Measurements from ENCODE around the gene SSTR5. TPM values are rescaled to one million over a fixed set of nuclear protein-coding genes. Genes with fewer than 3 reads are reported as not detected.

SSTR5 gene
- total and polyA plus RNA-seq, 2 of the 4 experiments (the other 2 are of a cell fraction), result not detected

DNA sequence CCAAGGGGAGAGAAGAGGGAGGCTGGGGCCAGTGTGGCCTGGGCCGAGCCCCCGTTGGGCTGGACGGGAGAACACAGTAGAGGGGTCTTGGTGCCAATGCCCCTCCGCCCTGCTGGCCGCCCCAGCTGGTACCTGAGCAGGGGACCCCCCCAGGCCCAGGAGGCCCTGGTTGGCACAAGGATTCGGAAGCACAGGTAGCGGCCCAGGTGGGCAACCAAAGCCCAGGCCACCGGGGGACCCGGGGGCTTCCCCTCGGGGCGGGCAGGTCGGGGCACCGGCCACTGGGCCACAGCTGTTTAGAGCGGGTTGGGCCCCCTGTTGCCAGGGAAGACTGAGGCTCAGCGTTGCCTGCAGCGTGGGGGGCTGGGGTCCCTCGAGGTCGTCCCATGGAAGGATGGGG lies 51.7 kb downstream of the SSTR5 start:
- no peak overlapping the region for H3K9ac ChIP-seq (ENCODE audit: low read depth, low read length)
- intact Hi-C loops (cut with micrococcal nuclease), result no loop called here
- ATAC-seq (ENCODE audit: low read depth) (no peak), DNase-seq (no peak)
- H3K36me3 ChIP-seq (ENCODE audit: control insufficient read depth, insufficient read depth, low read length), result no peaks in the 10 kb centered on the region
- no peaks in the 10 kb centered on the region for H3K9me1 ChIP-seq (ENCODE audit: insufficient read depth, low read length)
- no peak overlapping the region for H2BK20ac ChIP-seq (ENCODE audit: low read depth, low read length)
- dilution Hi-C loops (cut with HindIII; ENCODE audit: low sequenced_read_pairs, unreplicated experiment), result no loop called here
- in situ Hi-C loops (cut with MboI; ENCODE audit: low sequenced_read_pairs), result no loop called here
- H3K27ac ChIP-seq (ENCODE audit: insufficient read depth, low read length), result no peak overlapping the region
- no peak overlapping the region for H3K18ac ChIP-seq (ENCODE audit: low read depth, low read length)
- H2BK120ac ChIP-seq (ENCODE audit: low read depth, low read length), result no peak overlapping the region
- H4K5ac ChIP-seq (ENCODE audit: low read depth, low read length), result no peak overlapping the region
- no peaks in the 10 kb centered on the region for H3K79me1 ChIP-seq (ENCODE audit: low read depth in 1 of 2, low read length in 2 of 2)
- POLR2A ChIA-PET (ENCODE audit: unreplicated experiment), result no interaction called here
- no peak overlapping the region for H3K56ac ChIP-seq (ENCODE audit: extremely low read depth, insufficient read depth, low read length)
- H2AFZ ChIP-seq (replicated peaks; ENCODE audit: low read length, poor library complexity), result no peak overlapping the region
- no peak overlapping the region for H2AK5ac ChIP-seq (ENCODE audit: low read depth, low read length)
- CTCF ChIA-PET, result no interaction called here
- H4K8ac ChIP-seq (ENCODE audit: low read depth in 2 of 2, low read length in 2 of 2), result no peak overlapping the region
- no peak overlapping the region for H3K4me3 ChIP-seq (ENCODE audit: insufficient read depth, low read depth, low read length)
- BruUV-seq (replicated peaks), result no TSS peak
- no peak overlapping the region for H3K4ac ChIP-seq (ENCODE audit: low read depth, low read length)
- TF ChIP-seq FOS (IDR thresholded peaks at IDR 0.05; ENCODE audit: low read depth, low read length) (no peak), RAD21 (IDR thresholded peaks at IDR 0.05; ENCODE audit: low read length) (no peak), MAFK (IDR thresholded peaks at IDR 0.05; ENCODE audit: low read depth, low read length) (no peak), CEBPB (IDR thresholded peaks at IDR 0.05; ENCODE audit: low read depth, low read length) (no peak), CHD1 (IDR thresholded peaks at IDR 0.05; ENCODE audit: low read depth, low read length) (no peak), POLR2A (IDR thresholded peaks at IDR 0.05; ENCODE audit: low read depth, low read length) (no peak), SMC3 (IDR thresholded peaks at IDR 0.05; ENCODE audit: low read depth, low read length) (no peak), NFE2L2 (IDR thresholded peaks at IDR 0.05; ENCODE audit: low read depth, low read length) (no peak), RFX5 (IDR thresholded peaks at IDR 0.05; ENCODE audit: low read depth, low read length) (no peak), MAZ (IDR thresholded peaks at IDR 0.05; ENCODE audit: borderline replicate concordance, low read depth, low read length) (no peak), BHLHE40 (IDR thresholded peaks at IDR 0.05; ENCODE audit: low read depth, low read length) (no peak), RCOR1 (IDR thresholded peaks at IDR 0.05; ENCODE audit: insufficient replicate concordance, low read length) (no peak), MXI1 (IDR thresholded peaks at IDR 0.05; ENCODE audit: borderline replicate concordance, low read depth, low read length) (no peak)
- TF ChIP-seq, protein P1, sequence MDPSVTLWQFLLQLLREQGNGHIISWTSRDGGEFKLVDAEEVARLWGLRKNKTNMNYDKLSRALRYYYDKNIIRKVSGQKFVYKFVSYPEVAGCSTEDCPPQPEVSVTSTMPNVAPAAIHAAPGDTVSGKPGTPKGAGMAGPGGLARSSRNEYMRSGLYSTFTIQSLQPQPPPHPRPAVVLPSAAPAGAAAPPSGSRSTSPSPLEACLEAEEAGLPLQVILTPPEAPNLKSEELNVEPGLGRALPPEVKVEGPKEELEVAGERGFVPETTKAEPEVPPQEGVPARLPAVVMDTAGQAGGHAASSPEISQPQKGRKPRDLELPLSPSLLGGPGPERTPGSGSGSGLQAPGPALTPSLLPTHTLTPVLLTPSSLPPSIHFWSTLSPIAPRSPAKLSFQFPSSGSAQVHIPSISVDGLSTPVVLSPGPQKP (IDR thresholded peaks at IDR 0.05; ENCODE audit: borderline replicate concordance, low read depth, low read length), result no peak
- TF ChIP-seq, protein P2, sequence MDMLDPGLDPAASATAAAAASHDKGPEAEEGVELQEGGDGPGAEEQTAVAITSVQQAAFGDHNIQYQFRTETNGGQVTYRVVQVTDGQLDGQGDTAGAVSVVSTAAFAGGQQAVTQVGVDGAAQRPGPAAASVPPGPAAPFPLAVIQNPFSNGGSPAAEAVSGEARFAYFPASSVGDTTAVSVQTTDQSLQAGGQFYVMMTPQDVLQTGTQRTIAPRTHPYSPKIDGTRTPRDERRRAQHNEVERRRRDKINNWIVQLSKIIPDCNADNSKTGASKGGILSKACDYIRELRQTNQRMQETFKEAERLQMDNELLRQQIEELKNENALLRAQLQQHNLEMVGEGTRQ (IDR thresholded peaks at IDR 0.05; ENCODE audit: low read depth, low read length), result no peak
- TF ChIP-seq, protein P3, sequence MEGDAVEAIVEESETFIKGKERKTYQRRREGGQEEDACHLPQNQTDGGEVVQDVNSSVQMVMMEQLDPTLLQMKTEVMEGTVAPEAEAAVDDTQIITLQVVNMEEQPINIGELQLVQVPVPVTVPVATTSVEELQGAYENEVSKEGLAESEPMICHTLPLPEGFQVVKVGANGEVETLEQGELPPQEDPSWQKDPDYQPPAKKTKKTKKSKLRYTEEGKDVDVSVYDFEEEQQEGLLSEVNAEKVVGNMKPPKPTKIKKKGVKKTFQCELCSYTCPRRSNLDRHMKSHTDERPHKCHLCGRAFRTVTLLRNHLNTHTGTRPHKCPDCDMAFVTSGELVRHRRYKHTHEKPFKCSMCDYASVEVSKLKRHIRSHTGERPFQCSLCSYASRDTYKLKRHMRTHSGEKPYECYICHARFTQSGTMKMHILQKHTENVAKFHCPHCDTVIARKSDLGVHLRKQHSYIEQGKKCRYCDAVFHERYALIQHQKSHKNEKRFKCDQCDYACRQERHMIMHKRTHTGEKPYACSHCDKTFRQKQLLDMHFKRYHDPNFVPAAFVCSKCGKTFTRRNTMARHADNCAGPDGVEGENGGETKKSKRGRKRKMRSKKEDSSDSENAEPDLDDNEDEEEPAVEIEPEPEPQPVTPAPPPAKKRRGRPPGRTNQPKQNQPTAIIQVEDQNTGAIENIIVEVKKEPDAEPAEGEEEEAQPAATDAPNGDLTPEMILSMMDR (conservative IDR thresholded peaks at IDR 0.05; ENCODE audit: low read depth, low read length), result no peak
- no peak overlapping the region for H2AK9ac ChIP-seq (replicated peaks; ENCODE audit: low read depth, low read length, poor library complexity)
- H3K4me2 ChIP-seq (ENCODE audit: low read depth, low read length), result no peak overlapping the region
- H3K9me3 ChIP-seq (ENCODE audit: control insufficient read depth, insufficient read depth, low read length), result no peaks in the 10 kb centered on the region
- H3K14ac ChIP-seq (replicated peaks; ENCODE audit: low read depth, low read length), result no peak overlapping the region
- H4K20me1 ChIP-seq (ENCODE audit: insufficient read depth, low read length), result no peaks in the 10 kb centered on the region
- no peak overlapping the region for H3K23ac ChIP-seq (ENCODE audit: low read depth, low read length)
- no peak overlapping the region for H2BK15ac ChIP-seq (ENCODE audit: low read depth, low read length)
- WGBS, 2 experiments (ENCODE audit: extremely low coverage in 2 of 2, insufficient read length in 1 of 2), result 81% methylated on average over 10 of the region's 18 CpGs; no CpG with 5 or more reads in 1 of the 2 experiments
- H4K91ac ChIP-seq (ENCODE audit: insufficient read depth, low read depth, low read length), result no peak overlapping the region
- peaks cover 2% of the 10 kb centered on the region; the same call in 1 of the 2 replicates for H3K4me1 ChIP-seq (ENCODE audit: control insufficient read depth, insufficient read depth, low read length)
- no peak overlapping the region for H2BK5ac ChIP-seq (ENCODE audit: low read depth, low read length, poor library complexity, severe bottlenecking)
- peaks cover 10% of the 10 kb centered on the region; the same call in 1 of the 2 replicates for H3K27me3 ChIP-seq (ENCODE audit: control insufficient read depth, insufficient read depth, low read length)

Data from IMR-90 (cell line).